Myocyte (in vitro differentiated cells): ENCODE results near the gene GPR152. TPM values are rescaled to one million over a fixed set of nuclear protein-coding genes. Genes with fewer than 3 reads are reported as not detected.

Experiments
- DNase-seq: peaks from one replicate; pipeline ENCODE4 v3.0.0-alpha.2; 2012; ENCODE audit warnings: low read depth
- total RNA-seq: library from RNA; depleted of rRNA; stranded (reverse); fragments of >200 nt; gene quantifications from 2 replicates; pipeline ENCODE4 v1.2.3, GENCODE V29; 2014

The GPR152 gene
- total RNA-seq, 1 donor from 2014 or later: not detected

DNA sequence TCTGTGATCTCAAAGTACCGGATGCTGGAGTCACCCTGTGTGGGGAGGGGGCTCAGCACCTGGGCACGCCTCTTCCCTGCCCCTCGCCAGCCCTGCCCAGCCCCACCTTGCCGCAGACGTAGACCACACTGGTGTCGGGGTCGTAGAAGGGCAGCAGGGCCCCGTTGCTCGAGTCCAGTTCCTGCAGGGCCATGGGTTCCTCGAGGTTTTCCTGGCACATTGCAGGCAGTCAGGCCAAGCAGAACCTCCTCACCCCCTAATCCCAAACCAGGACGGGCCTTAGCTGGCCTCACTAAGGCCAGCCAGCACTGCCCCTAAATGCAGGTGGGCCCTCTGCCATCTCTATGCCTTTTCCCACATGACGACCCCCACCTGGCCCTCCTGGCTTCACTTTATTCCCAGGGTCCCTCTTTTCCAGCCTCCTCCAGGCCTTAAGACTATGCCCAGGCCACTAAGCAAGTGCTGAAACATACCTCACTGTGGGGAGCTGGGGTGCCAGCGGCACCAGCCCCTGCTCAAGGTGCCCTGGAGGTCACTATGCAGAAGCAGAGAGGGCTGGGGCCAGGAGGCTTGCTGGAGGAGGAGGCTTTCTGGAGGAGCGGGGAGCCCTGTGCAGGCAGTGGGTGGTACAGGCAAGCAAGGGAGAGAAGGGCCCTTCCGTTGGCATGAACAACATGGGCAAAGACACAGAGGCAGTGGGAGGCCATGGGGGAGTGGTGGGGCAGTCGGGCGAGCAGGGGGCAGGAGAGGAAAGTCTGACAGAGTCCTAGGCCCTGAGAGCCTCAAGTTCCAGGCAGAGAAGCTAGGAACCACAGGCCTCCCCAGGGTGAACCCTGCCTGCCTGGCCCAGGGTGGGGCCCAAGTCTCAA lies 12.1 kb downstream of the GPR152 start:
- no peak for DNase-seq

DNA sequence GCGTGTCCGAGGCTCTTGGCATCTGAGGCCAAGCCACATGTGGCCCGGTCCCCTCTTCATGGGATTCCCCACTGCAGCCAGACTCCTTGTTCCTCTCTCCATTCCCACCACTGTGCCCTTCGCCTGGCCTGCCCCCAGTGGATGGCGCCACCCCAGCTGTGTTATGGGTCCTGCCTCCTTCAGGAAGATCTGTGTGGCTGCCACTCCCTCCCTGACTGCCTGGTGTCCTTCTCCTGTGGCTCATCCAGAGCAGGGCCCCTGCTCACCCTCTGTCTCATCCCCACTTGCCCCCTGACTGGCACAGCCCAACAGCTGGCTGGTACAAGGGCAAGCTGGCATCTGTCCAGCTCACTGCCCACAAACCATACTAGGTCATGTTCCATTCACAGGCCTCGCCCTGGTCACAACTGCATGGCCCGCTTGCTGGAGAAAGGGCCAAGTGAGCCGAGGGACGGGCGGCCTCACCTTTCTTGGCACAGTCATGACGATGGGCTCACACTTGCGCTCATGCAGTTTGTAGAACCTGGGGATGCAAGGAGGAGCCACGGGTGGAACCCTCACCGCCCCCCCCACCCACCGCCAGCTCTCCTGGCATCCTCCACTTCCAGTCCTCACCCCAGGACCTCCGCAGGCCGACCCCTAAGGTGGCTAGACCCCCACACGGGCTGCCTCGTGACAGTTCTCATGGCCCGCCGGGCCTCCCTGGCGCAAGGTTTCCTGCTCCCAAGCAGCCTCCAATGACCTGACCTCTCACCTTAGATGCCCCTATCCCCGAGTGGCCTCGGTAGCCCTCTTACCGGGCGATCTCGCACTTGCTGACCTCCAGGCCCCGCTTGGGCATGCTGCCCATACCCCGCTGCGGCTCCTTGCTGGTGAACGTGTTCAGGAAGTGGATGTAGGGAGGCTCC lies 13.0 kb downstream of the GPR152 start:
- DNase-seq: peak; percentile 96

DNA sequence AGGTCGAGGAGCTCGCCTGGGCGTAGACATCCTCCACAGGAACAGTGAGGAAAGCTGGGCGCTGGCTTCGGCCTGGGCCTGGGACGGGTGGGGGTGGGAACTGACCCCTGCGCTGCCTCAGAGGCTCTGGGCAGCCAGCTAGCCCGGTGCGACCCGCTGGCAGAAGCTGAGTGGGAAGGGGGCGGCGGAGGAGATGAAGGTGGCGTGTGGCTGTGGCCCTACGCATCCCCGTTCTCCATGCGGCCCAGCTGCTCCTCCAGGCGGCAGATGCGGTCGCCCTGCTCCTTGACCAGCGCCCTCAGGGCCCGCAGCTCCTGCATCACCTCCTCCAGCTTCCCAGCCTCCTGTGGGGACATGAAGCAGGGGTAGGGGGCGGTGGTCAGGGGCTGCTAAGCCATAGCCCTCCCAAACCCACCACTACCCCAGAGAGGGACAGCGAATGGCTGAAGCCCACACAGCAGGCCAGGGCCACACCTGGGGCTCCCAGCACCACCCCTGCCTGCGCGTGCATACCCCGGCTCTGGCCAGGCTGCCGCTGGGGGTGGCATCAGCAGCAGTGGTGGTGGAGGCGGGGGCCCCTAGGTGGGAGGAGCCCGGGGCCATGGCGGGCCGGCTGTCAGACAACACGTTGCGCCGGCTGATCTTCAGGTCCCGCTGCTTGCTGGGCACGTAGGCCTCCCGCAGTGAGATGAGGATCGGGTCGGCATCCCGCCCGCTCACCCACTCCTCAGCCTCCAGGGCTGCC lies 14.2 kb downstream of the GPR152 start:
- DNase-seq: no peak

DNA sequence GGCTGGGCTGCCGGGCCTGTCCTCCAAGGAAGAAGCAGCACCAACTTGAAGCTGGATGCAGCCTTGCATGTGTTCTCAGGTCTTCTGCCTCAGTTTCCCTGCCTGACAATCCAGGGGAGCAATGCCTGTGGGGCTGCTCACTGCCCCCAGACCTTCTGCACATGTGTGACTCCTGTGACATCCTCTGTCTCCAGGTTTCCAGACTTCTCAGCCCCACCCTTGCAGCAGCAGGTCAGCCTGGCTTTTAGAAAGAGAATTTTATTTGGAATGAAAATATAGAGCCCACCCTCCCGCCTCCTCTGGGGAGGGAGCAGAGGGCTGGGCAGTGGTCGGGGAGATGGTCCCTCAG lies 14.7 kb downstream of the GPR152 start:
- no peak for DNase-seq

DNA sequence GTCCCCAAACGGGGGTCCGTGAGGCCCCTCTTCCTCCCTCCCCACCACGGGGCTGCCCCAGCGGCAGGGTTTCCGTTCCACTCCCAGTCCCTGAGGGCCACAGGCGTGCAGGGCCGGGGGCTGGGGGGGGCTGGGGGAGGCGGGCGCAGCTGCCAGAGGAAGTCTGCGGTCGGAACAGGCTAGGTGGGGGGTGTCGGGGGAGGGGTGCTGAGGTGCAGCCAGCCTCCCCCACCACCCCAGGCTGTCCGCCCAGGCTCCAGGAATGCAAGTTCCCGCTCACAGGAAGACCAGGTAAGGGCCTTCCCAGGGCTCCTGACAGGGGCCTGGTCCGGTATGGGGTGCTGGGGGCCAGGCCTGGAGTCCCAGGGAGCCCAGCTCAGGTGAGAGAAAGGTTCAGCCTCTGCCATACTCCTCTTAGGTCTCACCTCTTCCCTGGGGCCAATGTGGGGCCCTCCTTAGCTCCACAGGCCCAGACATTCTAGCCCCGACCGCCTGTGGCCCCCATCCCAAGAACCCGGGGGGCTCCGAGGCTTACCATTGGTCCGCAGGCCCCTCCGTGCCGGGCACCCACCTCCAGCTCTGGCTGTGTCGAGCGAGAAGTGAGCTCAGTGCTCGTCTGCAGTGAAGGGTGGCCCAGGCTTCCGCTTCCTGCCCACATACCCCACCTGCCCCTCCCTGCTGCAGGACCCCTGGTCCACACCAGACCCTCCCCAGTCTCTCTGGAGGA lies 15.3 kb downstream of the GPR152 start, which contains the start of gene PTPRCAP:
Gene PTPRCAP (minus strand): TSS at position 601 of the 727 bp plus-strand sequence. CDS start 63 bp downstream, at position 538.
- DNase-seq: no peak

DNA sequence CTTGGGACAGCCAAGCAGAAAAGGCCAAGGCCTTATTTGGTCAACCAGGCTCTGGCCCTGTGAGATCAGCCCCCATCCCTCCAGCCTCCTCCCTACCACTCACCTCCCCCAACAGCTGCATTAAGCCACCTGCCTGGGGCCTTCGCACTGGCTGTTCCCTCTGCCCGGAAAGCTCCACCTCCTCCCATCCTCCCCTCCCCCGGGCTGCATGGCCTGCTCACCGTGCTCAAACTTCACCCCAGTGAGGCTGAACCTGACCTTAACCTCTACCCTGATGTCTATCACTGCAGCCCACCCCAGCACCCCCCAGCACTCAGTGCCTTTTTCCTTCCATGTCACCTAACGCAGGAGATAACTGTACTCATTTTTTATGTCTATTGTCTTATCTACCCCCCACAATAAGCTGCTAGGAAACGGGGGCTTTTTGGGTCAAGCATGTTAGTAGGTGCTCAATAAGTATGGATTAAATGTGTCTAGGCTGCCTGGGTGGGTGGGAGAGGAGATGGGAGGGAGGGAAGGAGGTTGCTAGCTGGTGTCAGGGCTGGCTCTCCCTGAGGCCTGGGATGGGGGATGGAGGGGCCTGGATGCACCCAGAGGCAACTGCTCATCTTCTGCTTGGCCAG lies 16.0 kb downstream of the GPR152 start:
- DNase-seq: peak; percentile 83

DNA sequence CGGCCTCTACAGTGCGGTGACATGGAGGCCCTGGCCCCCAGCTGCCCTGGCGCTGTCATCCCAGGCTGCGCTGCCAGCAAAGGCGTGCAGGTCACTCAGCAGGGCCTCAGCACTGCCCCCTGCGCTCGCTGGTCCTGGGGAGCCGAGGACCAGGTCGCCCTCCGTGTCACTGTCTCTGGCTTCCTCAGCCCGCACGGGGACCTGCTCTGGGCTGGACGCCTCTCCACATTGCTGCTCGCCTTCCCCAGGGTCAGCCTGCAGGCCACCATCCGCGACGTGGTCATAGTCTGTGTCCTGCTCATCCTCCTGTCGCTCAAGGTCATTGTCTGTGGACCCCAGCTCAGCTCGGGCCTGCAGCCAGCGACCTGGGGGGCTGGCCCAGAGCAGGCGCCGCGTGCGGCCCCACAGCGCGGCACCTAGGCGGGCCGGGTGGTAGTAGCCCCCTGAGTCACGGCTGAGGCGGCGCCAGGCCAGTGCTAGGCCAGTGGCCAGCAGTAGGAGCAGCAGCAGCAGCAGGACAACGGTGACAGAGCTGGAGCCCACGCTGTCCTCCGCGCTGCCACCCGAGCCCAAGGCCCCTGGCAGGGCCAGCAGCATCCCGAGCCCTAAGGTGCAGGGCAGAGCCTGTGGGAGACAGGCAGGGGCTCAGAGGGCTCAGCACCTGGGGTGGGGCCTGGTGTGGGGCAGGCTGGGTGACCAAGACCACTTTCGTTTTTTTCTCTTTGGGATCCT lies 16.6 kb downstream of the GPR152 start:
- DNase-seq: no peak

DNA sequence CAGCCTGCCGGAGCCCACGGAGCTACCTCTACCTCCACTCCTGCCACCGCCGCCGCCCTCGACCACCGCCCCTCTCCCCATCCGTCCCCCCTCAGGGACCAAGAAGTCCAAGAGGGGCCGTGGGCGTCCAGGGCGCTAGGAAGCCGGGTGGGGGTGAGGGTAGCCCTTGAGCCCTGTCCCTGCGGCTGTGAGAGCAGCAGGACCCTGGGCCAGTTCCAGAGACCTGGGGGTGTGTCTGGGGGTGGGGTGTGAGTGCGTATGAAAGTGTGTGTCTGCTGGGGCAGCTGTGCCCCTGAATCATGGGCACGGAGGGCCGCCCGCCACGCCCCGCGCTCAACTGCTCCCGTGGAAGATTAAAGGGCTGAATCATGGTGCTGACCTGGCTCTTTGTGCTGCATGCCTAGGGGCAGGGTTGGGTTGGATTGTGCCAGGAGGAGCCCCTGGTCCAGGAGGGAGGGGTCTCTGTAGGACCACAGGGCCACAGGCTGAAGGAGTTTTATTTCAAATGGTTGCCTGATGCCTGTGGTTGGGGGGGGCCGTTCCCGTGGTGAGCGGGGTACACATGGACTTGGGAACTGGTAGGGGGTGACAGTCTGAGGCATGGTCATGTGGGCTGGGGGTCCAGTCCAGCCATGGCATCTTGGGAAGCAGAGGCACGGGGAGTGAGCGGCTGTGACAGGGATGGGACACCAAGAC lies 17.4 kb downstream of the GPR152 start:
- DNase-seq: peak; percentile 82

DNA sequence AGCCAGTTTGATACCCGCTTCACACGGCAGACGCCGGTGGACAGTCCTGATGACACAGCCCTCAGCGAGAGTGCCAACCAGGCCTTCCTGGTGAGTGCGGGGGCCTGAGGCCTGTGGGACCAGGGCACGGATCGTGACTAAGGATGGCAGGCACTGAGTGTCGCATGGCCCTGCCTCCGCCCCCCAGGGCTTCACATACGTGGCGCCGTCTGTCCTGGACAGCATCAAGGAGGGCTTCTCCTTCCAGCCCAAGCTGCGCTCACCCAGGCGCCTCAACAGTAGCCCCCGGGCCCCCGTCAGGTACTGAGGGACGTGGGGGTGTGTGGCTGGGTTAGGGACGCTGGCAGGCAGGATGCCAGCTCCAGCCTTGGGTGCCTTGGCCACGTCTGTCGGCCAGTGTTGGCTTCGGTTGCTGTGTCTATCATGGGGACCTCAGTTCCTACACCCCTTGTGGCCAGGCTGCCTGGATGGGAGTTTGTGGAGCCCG lies 18.1 kb downstream of the GPR152 start:
- DNase-seq: no peak

DNA sequence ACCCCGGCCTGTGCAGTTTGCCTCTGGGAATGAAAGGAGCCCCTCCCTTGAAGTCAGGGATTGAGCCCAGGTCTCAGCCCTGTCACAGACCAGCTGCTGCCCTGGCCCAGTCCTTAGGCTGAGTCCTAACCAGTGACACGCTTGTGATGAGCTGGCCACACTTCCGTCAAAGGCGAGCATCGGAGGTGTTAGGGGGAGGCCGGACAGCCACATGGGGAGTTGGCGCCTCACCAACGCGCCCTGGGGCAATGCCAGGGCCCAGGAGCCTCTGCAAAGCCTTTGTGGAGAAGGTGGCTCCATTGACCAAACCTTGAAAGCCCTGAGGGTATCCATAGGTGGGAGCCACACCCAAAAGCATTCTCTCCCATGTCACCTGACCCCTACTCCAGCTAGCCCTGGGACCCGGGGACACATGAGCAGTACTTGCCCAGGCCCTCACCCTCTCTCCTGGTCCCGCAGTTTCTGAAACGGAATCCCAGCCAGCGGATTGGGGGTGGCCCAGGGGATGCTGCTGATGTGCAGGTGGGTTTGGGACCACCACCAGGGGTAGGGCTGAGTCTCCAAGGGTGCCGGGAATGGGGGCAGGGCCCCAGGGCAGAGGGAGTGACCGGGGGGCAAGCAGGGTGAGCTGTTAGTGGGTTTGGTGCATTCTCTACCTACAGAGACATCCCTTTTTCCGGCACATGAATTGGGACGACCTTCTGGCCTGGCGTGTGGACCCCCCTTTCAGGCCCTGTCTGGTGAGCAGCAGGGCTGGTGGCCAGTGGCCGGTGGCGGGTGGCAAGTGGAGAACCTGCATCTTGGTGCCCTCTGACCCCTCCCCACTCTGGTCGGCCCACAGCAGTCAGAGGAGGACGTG lies 18.8 kb downstream of the GPR152 start:
- no peak for DNase-seq

DNA sequence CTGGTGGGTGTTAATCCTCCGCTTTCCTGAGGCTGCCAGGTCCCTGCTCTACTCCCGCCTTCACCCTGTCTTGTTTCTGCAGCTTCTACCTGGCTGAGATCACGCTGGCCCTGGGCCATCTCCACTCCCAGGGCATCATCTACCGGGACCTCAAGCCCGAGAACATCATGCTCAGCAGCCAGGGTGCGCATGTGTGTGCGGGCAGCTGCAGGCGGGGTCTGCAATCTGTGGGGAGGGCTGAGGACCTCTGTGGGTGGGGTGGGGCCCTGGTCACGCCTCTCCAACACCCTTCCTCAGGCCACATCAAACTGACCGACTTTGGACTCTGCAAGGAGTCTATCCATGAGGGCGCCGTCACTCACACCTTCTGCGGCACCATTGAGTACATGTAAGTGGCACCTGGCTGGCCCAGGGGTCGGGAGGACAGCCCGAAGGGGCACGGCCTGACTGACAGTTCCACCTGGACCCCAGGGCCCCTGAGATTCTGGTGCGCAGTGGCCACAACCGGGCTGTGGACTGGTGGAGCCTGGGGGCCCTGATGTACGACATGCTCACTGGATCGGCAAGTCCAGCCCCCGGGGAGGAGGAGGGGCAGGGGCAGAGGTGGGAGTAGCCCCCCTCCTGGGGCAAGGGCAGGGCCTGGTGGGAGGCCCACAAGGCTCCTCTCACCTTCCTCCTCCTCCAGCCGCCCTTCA lies 19.7 kb downstream of the GPR152 start:
- DNase-seq: no peak

DNA sequence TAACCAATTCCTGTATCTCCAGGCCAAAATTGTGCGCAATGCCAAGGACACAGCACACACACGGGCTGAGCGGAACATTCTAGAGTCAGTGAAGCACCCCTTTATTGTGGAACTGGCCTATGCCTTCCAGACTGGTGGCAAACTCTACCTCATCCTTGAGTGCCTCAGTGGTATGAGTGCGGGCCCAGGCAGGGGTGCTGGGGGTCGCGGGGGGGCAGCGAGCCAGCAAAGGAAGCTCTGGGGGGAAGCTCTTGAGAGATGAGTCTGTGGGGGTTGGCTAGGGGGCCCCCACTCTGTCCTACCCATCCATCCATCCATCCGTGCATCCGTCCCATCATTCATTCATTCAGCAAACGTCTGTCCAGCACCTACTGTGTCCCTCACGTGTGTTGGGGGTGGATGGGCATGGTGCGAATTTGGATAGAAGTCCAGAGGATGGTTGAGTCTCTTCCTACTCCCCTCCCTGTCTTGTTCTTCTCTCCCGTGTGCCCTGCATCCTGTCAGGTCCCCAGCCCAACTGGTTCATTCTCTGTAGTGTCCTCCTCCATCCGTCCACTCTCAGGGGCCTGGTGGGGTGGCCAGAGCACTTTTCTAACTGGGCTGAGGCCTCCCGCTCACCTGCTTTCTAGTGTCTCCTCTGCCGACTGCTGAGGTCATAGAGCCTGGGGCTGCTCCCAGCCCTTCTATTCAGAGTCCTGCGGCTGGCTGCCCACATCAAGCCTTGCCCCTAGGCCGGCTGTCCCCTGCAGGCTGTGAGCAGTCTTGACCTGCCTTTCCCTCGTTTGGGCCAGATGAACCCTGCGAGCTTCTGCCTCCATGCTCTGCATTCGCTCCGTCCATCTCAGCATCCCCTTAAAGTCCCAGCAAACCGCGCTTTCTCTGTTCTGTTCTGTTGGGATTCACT lies 20.9 kb downstream of the GPR152 start:
- DNase-seq: no peak

DNA sequence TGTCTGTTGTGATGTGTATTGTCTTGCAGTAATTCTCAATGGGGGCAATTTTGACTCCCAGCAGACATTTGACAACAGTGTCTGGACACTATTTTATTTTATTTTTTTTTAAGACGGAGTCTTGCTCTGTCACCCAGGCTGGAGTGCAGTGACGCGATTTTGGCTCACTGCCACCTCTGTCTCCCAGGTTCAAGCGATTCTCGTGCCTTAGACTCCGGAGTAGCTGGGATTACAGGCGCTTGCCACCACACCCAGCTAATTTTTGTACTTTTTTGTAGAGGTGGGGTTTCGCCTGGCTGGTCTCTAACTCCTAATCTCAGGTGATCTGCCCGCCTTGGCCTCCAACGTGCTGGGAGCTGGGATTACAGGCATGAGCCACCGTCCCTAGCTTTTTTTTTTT lies 22.8 kb downstream of the GPR152 start:
- DNase-seq: no peak

DNA sequence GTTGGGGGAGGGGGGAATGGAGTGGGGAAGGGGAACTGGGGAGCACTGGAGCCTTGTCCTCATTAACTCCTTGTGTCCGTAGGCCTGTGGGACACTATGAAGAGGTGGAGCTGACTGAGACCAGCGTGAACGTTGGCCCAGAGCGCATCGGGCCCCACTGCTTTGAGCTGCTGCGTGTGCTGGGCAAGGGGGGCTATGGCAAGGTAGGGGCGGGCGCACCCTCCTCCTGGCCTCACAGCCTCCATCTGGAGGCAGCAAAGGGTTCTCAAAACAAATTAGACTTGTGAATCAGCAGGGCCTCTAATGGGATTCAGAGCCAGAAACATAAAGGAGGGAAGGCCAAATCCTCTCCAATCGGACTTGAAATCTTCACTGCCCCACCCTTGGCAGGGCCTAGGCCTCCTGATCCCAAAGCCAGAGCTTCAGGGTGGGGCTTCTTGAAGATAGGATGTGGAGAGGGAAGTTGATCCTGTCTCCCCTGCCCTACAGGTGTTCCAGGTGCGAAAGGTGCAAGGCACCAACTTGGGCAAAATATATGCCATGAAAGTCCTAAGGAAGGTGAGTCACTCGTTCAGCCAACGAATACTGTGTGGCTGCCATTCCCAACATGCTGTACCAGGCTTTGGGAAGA lies 23.4 kb downstream of the GPR152 start:
- DNase-seq: no peak
